Dermis blood vessel endothelial cell (primary cell): Measurements from ENCODE around the gene ASZ1. TPM values are rescaled to one million over a fixed set of nuclear protein-coding genes. Genes with fewer than 3 reads are reported as not detected.

Experiments
- DNase-seq: peaks from one replicate; pipeline ENCODE4 v3.0.0; 2010
- total RNA-seq: library from RNA; depleted of rRNA; stranded (reverse); fragments of >200 nt; gene quantifications from 2 replicates; pipeline ENCODE4 v1.2.3, GENCODE V29; 2014

ASZ1 gene
- total RNA-seq, 1 donor from 2014 or later: not detected

GRCh38 chr7:117338020-117338419 lies 89.3 kb downstream of the ASZ1 start:
- no peak for DNase-seq

GRCh38 chr7:117333168-117333567 lies 94.1 kb downstream of the ASZ1 start:
- DNase-seq: no peak

GRCh38 chr7:117332031-117332430 lies 95.3 kb downstream of the ASZ1 start:
- DNase-seq: no peak

- DNase-seq: no peak
Measured at GRCh38 chr7:117325836-117326235, 101.5 kb downstream of the ASZ1 start.

GRCh38 chr7:117324960-117325359 lies 102.3 kb downstream of the ASZ1 start:
- no peak for DNase-seq

- DNase-seq: peak; percentile 11
Measured at GRCh38 chr7:117323851-117324711, 103.2 kb downstream of the ASZ1 start.

- peak; percentile 19 for DNase-seq
Measured at GRCh38 chr7:117323305-117323850, 103.9 kb downstream of the ASZ1 start.

- DNase-seq: peak; percentile 5
Measured at GRCh38 chr7:117322741-117323304, 104.5 kb downstream of the ASZ1 start, which contains the start of gene WNT2. Gene WNT2 (minus strand): TSS chr7:117323058. CDS start chr7:117322989, 69 bp downstream.

GRCh38 chr7:117320523-117320922 lies 106.8 kb downstream of the ASZ1 start:
- no peak for DNase-seq

- DNase-seq: no peak
Measured at GRCh38 chr7:117319181-117319580, 108.1 kb downstream of the ASZ1 start.

- no peak for DNase-seq
Measured at GRCh38 chr7:117313582-117313981, 113.7 kb downstream of the ASZ1 start.

Other genes starting within 250 kb of the ASZ1 start
- gene WNT2, start 104.4 kb downstream of the ASZ1 start, total RNA-seq: not detected in 2 replicates
- gene CFTR, start 52.5 kb upstream of the ASZ1 start, total RNA-seq: not detected in 2 replicates